ENCODE measurements around the gene PHETA1. TPM values are rescaled to one million over a fixed set of nuclear protein-coding genes. Genes with fewer than 3 reads are reported as not detected.
"Not testable (repeated sequence)": the region's sequence is repeated elsewhere in the genome, so short reads cannot be mapped to it uniquely, and the experiment has no call there.

PHETA1 gene
- polyA plus RNA-seq, 3 donors = 8.9 to 10.8 (median 9.3) TPM

DNA sequence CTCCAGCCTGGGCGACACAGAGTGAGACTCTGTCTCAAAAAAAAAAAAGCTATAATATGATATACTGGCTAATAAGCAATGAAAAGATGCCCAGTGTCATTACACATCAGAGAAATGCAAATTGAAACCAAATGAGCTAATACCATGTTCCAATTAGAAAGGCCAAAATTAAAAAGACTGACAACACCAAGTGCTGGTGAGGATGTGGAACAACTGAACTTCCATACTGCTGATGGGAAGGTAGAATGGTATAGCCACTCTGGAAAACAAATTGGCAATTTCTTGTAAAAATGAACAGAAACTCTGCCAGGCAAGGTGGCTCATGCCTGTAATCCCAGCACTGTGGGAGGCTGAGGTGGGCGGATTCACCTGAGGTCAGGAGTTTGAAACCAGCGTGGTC is 8.5 kb upstream of the PHETA1 start:
- no peak for DNase-seq (ENCODE audit: low read depth in 3 of 3, low spot score in 2 of 3)

DNA sequence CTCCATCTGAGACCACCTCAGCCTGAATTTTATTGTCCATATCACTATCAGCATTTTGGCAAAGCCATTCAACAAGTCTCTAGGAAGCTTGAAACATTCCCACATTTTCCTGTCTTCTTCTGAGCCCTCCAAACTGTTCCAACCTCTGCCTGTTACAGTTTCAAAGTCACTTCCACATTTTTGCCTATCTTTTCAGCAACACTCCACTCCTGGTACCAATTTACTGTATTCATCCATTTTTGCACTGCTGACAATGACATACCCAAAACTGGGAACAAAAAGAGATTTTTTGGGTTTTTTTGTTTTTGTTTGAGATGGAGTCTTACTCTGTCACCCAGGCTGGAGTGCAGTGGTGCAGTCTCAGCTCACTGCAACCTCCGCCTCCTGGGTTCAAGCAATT is 4.3 kb upstream of the PHETA1 start:
- not testable (repeated sequence) for DNase-seq (ENCODE audit: low read depth in 3 of 3, low spot score in 2 of 3)

DNA sequence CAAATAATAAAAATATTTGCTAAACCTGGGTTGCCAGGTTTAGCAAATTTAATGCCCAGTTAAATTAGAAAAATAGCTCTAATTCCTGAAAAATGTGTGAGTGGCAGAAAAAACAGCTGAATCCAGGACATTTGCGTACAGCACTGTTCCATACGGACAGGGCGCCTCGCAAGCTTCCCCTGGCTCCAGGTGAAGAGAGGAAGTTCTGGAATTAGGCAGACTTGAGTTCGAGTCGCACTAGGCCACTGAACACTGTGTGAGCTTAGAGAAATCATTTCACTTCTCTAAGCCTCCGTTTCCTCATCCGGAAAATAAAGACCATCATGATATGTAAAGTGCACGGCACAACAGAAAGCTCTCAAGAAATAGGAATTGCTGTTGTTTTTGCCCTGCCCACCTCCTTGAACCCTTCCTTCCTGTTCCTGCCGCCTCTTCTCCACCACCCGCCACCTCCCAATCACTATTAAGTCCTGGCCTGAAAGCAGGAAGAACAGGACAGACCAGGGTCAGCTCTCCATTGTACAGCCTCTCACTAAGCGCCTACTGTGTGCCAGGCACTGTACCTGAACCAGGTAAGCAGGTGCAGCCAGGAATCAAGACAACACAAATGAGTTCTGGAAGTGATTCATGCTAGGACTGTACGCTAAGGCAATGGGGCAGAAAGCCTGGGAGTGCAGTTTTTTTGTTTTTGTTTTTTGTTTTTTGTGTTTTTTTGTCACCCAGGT is 763 bp upstream of the PHETA1 start:
- no peak for DNase-seq (ENCODE audit: low read depth in 3 of 3, low spot score in 2 of 3)

DNA sequence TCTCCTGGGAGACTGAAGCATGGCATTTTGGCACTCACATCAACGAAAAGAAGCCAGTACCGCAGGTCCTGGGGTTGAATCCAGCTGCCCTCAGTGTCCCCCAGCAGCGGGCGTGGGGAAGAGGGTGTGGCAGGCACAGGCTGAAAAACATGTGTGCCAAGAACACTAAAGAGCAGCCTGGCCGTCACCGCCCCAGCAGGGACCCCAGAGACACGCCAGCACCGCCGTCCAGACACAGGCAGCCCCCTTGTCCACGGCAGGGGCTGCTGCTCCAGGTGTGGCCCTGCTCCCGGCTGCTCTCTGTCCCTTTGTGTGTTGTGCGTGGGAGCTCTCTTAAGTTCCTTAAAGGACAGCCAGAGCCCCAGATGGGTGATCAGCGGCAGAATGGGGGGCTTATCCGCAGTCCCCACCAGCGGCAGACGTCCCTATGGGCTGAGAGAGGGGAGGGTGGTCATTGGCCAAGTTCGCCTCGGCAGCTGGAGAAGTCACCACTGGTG is 556 bp downstream of the PHETA1 start:
- no peak for DNase-seq (ENCODE audit: low read depth in 3 of 3, low spot score in 2 of 3)

DNA sequence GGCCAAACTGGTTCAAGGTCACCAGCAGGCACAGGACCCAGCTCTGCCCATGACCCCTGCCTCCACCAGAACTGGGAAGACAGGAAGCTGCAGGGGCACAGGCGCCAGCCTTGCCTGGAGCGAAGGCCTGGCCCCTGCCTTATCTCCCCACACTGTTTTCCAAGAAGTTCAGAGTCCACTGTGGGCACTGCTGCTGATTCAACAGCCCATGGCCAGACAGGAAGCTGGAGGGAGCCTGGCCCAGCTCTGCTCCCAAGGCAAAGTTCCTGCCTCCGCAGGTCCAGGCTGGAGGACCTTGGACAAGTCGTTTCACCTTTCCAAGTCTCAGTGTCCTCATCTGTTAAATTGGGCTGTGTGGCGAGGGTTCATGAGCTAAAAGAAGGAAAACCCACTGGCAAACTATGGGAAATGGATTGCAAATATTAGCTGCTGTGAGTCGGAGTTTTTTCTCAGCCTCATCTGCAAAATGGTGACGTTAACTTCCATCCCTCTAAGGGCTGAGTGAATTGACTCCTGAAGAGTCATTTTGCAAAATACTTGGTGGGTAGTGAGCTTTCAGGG is 1.2 kb downstream of the PHETA1 start:
- DNase-seq (ENCODE audit: low read depth in 3 of 3, low spot score in 2 of 3) = no peak

DNA sequence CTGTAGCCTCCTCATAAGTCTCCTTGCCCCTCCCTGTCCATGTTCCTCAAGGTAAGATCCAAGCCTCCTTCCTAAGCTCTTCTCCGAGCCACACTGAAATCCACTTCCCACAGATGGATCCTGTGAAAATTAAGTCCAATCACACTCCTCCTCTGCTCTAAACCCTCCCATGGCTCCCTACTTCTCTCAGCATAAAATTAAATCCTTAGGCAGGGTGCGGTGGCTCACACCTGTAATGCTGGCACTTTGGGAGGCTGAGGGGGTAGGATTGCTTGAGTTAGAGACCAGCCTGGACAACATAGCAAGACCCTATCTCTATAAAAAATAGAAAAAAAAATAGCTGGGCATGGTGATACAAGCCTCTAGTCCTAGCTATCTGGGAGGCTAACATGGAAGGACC is 2.3 kb downstream of the PHETA1 start:
- DNase-seq (ENCODE audit: low read depth in 3 of 3, low spot score in 2 of 3) = no peak

DNA sequence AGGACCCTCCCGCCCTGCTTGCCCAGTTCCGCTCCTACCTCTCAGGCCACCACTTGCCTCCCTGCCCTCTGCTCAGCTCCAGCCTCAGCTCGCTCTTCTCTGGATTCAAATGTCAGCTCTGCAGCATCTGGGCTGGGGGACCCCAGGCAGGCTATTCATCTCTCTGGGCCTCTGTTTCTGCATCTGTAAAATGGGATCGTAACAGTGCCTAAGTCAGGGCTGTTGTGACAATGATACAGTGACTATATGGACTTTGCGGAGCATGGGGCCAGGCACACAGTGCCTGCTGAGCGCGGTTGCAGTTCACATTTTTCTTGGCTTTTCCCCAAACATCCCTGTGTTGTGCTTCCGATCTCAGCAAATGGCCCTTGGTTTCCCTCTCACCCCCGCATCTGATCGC is 2.8 kb downstream of the PHETA1 start:
- no peak for DNase-seq (ENCODE audit: low read depth in 3 of 3, low spot score in 2 of 3)

DNA sequence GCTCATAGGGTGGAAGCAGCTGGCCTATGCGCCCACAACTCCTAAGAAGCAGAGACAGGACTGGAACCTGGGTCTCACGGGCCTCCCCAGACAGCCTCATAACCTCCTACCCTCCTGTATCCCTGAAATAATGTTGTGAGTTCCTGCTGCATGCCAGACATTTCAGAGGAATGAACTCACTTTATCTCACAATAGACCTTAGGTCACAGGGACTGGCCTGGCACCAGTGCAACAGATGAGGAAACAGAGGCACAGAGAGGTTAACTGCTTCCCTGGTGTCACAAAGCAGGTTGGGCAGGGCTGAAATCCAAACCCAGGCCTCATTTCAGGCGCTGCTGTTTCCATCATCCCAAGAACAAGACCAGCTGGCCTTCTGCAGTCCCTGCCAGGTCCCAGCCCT is 5.3 kb downstream of the PHETA1 start:
- DNase-seq (ENCODE audit: low read depth in 3 of 3, low spot score in 2 of 3) = no peak

DNA sequence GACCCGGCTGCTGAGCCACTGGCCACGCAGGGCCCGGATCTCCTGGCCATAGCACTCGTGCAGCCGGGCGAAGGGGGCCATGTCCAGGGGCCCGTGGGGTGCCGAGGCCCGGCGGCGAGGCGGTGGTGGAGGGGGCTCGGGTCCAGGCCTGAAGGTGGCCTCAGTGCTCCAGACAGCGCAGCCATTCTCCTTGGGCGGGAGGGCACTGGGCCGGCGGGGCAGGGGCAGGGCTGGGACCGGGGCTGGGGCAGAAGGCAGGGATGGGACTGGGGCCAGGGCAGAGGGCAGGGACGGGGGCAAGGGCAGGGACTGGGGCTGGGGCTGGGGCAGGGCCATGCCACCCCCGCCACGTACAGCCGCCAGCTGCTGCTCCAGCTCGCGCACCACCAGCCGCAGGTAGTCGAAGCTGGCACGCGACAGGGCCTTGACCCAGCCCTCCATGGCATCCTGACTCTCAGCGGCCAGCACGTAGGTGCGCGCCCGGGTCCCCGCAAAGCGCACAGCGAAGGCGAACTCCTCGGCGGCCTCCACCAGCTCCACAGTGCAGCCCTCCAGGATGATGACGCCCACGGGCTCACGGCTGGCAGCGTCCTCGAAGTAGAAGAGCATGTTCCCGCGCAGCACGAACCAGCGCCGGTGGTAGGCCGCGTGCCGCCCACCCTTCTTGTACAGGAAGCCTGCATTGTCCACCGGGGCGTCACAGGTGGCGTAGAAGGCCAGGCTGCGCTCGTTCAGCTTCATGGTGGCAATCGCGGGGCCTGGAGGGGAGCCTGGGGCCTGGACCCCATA is 6.0 kb downstream of the PHETA1 start:
- no peak for DNase-seq (ENCODE audit: low read depth in 3 of 3, low spot score in 2 of 3)

DNA sequence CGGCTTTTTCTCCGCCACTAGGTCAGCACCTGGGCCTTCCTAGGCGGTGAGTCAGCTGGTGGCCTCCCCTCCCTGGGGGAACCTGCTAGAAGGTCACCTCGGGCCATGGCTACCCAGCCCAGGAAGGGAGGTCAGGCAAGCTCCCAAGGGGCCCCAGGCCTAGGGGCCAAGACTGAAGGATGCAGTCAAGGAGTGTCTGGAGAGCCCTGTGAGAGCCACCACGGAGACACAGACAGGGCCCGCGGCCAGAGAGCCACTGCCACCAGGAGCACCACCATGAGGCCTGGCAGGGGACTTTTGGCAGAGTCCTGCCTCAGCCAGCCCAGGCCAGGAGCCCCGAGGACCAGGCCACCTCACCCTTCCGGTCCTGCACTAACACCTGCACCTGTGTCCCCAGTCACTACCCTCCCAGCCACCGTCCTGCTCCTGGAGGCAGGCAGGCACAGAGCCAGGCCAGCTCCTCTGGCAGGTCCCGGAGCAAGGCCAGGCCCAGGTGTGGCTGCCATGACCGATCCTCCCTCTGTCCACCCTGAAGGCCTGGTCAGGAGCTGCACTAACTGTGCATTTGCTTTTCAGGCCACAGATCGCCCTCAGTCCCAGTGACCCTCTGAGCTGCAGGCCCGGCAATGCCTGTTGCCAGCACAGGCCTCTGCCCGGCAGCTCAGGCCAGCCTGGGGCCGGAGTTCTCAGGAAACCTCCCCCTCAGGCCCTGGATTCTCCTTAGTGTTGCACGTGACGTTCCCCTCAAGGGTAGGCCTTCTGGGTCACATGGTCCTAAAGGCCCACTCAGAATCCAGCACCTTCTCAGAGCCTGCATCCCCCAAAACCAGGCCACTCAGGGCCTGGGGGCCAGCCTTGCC is 6.9 kb downstream of the PHETA1 start:
- no peak for DNase-seq (ENCODE audit: low read depth in 3 of 3, low spot score in 2 of 3)

DNA sequence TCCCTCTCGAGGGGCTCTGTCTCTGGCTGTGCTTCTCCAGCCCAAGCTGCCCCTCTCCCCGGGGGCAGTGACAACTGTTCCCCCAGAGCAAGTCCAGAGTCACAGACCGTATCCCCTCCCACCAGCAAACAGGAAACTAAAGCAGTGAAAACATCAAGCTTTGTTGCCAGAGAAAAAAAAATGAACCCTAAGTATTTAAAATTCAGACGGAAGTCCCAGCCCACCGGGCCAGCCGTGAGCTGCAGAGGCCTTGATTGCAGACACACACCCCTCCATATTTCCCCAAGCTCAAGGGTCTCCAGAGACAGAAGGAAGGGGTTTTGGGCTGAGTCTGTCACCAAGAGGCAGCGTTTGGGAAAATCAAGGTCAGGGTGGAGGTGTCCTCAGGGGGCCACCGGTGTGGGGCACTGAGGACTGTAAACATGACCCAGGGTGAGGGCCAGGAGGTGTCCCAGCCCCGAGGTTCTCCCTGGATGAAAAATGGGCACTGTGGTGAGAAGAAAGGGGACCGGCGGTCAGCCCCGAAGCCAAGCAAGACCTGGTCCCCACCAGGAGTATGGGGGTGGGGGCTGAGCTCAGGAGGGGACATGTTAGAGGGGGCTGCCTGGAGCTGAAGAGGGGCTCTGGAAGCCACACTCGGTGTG is 7.7 kb downstream of the PHETA1 start:
- DNase-seq (ENCODE audit: low read depth in 3 of 3, low spot score in 2 of 3) = no peak

DNA sequence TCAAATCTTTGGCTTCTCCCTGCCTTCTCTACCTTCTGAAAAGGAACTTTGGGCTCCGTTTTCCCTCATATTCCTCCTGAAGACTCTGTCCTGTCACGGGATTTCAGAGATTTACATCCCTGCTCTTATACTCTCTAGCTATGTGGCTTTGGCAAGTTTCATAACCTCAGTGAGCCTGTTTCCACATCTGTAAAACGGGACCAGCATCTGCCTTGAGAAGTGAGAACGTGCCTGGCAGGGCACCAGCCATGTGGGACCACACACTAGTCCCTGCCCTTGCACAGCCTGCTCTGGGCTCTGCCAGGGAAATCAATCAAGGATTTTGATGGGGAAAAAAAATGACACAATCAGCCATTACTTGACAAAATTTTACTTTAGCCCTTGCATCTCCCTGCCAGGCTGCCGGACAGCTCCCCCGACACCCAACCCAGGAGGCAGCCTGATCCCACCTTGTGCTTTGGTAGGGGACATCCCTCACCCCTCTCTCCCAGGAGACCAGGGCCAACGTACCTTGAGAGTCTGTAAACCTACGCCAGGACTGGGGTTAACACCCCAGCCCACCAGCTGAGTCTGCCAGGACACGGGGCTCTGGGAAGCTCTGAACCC is 8.5 kb downstream of the PHETA1 start:
- DNase-seq (ENCODE audit: low read depth in 3 of 3, low spot score in 2 of 3) = no peak

DNA sequence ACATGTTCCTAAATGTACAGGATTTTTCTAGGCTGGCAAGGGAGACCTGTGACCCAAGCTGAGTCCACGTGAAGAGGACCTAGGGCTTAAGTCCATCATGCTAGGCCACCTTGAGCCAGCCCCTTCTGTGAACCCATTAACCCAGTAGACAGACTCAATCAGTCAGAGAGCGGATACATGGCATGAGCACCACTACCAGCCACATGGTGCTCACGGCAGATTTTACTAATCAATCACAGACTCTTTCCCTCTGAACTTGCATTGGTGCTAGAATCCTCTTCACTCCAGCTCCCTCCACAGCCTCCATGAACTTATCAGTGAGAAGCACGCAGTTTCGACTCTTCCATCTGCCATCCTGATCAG is 9.0 kb downstream of the PHETA1 start:
- no peak for DNase-seq (ENCODE audit: low read depth in 3 of 3, low spot score in 2 of 3)

DNA sequence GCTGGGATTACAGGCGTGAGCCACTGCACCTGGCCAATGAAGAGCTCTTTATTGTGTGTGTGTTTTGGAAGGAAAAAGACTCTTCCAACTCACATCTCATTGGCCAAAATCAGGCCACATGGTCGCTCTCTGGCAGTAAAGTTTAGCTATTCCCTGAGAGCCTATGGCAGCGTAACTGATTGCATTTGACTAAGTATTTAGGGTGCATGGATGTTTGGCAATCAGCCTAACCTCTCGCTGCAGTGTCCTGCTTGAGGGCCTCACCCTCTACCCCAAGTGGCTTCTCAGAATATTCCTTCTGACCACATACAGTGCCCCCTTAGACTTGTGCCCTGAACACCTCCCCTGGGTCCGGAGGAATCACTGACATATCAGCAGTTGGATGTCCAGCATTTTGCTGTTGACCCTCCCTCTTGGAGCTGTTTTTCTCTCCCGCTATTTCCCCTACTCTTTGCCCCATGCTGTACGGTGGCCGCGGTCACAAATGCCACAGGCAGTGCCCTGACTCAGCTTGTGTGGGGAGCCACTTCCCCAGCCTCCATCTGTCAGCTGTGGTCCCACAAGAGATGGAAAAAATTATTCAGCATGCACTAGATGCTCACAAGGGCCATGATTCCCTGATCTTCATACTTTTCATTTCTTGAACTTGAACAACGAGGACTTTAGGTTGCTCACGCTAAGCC is 9.5 kb downstream of the PHETA1 start:
- no peak for DNase-seq (ENCODE audit: low read depth in 3 of 3, low spot score in 2 of 3)

DNA sequence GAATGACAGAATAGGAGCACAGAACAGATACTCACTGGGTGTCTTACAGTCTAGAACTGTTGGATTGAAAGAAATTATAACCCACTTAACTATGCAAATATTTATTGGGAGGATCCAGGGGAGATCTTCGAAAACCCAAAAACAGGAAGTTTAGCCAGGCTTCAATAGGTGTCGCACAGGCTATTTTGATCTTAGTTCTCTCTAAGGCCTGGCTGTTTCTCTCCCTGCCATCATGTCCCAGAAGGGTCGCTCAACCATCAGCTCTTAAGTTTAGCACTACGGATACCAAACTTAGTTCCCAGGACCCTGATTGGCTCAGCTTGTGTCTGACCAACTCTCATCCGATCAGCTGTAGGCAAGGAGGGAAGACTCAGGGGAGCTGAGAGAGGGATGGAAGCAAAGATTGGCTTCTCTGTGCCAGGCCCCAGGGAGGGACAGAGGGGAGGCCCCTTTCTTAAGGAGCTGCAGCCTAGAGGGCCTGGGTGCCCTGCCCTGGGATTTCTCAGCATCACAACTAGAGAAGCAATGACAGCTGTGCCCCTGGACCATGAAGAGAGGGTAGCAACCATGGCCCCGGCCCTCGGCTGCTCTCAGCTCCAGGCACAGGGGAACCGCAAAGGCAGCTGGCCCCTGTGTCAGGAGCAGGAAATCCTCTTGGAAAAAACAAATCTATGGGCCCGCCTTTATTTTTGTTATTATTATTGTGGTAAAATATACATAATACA is 13.5 kb downstream of the PHETA1 start:
- no peak for DNase-seq (ENCODE audit: low read depth in 3 of 3, low spot score in 2 of 3)

DNA sequence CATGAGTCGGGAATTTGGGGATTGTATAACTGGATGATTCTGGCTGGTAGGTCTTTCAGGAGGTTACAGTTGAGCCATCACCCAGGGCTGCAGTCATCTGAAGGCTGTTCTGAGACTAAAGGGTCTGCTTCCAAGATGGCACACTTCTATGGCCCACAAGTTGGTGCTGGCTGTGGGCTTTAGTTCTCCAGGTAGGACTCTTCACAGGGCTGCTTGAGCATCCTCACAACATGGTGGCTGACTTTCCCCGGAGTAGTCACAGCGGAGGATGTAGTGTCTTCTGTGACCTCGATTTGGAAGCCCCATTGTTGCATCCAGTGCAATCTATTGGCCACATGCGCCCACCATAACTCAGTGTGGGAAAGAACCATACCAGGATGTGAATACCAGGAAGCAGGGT is 14.4 kb downstream of the PHETA1 start:
- DNase-seq (ENCODE audit: low read depth in 3 of 3, low spot score in 2 of 3) = no peak

DNA sequence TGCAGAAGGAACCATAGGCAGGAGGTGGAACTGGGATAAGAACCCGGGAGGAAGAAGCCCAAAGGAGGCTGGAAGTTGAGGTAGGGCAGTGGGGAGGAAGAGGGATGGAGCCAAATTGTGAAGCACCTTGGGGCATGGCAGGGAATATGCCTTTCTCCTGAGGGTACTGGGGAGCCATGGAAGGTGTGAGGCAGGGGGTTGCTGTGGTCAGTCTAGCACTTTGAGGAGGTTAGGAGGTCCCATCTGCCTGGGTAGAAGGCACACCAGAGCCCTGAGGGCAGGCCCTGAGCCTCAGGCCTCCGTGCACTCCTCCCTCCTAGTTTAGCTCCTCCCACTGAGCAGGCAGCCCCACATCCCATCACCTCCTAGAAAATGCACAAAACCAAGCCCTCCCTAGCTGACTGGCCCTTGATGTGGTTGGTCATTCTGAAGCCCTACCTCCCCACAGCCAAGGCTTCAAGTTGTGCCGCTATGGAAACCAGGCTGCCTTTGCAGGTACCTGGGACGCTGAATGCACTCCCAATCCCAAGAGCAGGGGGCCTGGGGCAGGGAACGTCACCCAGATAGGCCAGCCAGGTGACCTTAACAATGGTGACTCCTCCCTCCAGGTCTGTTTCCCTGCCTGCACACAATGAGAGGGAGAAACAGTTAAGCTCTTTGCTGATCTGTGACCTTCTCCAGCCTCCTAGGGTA is 15.1 kb downstream of the PHETA1 start:
- DNase-seq (ENCODE audit: low read depth in 3 of 3, low spot score in 2 of 3) = no peak

DNA sequence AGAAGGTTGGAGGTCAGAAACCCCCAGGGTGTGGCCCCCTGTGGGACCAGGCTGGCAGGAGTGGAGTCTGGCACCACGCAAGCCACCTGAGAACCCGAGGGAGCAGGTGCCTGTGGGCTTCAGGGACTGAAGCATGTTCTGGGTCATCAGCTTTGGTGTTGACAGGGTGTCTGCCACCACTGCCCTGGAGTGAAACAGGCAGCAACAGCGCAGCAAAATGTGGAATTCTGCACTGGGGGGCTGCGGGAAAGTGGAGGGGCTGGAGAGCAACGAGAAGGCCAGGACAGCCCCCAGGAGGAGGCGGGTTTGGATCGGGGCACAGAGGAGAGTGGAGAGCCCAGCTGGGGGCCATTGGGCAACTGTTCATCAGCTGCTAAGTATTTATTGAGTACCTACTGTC is 15.9 kb downstream of the PHETA1 start:
- DNase-seq (ENCODE audit: low read depth in 3 of 3, low spot score in 2 of 3) = no peak

All from right renal cortex interstitium (tissue), 3 donors.